Measurements from ENCODE around the gene TKTL2.

TKTL2 gene

GRCh38 chr4:163486321-163486720 is 12.8 kb upstream of the TKTL2 start:
- TF ChIP-seq SIN3A (IDR thresholded peaks at IDR 0.05; ENCODE audit: borderline replicate concordance, insufficient read depth, low read length) (no peak), TAF1 (IDR thresholded peaks at IDR 0.05; ENCODE audit: borderline replicate concordance, insufficient read depth, low read length) (no peak), REST (IDR thresholded peaks at IDR 0.05; ENCODE audit: insufficient read depth in 1 of 2, low read depth in 2 of 2, low read length in 2 of 2) (no peak), FOXP2 (optimal IDR thresholded peaks at IDR 0.05; ENCODE audit: borderline replicate concordance, extremely low read depth, extremely low read length, insufficient read depth) (no peak), POLR2AphosphoS5 (IDR thresholded peaks at IDR 0.05; ENCODE audit: low read depth, low read length) (no peak)

- TF ChIP-seq SIN3A (IDR thresholded peaks at IDR 0.05; ENCODE audit: borderline replicate concordance, insufficient read depth, low read length) (no peak), TAF1 (IDR thresholded peaks at IDR 0.05; ENCODE audit: borderline replicate concordance, insufficient read depth, low read length) (no peak), POLR2AphosphoS5 (IDR thresholded peaks at IDR 0.05; ENCODE audit: low read depth, low read length) (no peak), FOXP2 (optimal IDR thresholded peaks at IDR 0.05; ENCODE audit: borderline replicate concordance, extremely low read depth, extremely low read length, insufficient read depth) (no peak), REST (IDR thresholded peaks at IDR 0.05; ENCODE audit: insufficient read depth in 1 of 2, low read depth in 2 of 2, low read length in 2 of 2) (no peak)
Measured at GRCh38 chr4:163485589-163485988, 12.0 kb upstream of the TKTL2 start.

DNA sequence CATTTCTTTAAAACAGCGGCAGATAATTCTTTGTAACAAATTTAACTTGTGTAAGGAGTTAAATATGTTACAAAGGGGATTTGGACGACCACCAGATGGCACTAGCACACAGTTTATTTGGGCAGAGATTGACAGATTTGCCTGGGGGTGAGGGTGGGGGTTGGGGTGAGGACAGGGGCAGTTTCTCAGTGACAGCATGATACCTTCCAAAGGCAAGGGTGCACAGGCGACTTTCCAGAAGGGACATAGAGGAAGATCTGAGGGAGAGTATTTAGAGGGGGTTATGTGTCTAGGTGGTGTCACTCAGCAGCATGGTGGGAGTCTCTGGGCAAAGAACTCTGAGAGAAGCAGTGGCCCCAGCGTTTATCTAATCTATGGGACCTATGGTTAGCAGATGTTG is 11.4 kb upstream of the TKTL2 start:
- no peak for TF ChIP-seq REST (IDR thresholded peaks at IDR 0.05; ENCODE audit: insufficient read depth in 1 of 2, low read depth in 2 of 2, low read length in 2 of 2)
- TF ChIP-seq TAF1 (IDR thresholded peaks at IDR 0.05; ENCODE audit: borderline replicate concordance, insufficient read depth, low read length): no peak
- no peak for TF ChIP-seq FOXP2 (optimal IDR thresholded peaks at IDR 0.05; ENCODE audit: borderline replicate concordance, extremely low read depth, extremely low read length, insufficient read depth)
- no peak for TF ChIP-seq SIN3A (IDR thresholded peaks at IDR 0.05; ENCODE audit: borderline replicate concordance, insufficient read depth, low read length)
- no peak for TF ChIP-seq POLR2AphosphoS5 (IDR thresholded peaks at IDR 0.05; ENCODE audit: low read depth, low read length)

DNA sequence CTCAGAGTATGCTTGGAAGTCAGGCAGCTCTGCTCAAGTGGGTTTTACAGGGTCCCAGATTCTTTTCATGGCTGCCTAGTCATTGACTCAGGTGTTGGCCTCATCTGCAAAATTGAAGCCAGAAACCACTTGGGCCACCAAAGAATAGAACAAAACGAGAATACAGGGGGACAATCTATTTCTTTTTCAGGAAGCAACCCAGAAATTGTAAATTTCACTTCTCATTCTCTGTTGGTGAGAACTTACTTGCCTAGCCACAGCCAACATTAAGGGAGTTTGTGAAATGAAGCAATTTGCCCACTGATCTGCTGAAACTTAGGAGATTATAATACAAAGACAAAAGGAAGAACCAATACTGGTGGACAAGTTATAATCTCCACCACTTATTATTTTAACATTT is 8.6 kb upstream of the TKTL2 start:
- no peak for TF ChIP-seq TAF1 (IDR thresholded peaks at IDR 0.05; ENCODE audit: borderline replicate concordance, insufficient read depth, low read length)
- TF ChIP-seq SIN3A (IDR thresholded peaks at IDR 0.05; ENCODE audit: borderline replicate concordance, insufficient read depth, low read length): no peak
- no peak for TF ChIP-seq REST (IDR thresholded peaks at IDR 0.05; ENCODE audit: insufficient read depth in 1 of 2, low read depth in 2 of 2, low read length in 2 of 2)
- TF ChIP-seq POLR2AphosphoS5 (IDR thresholded peaks at IDR 0.05; ENCODE audit: low read depth, low read length): no peak
- TF ChIP-seq FOXP2 (optimal IDR thresholded peaks at IDR 0.05; ENCODE audit: borderline replicate concordance, extremely low read depth, extremely low read length, insufficient read depth): no peak

Data from PFSK-1 (cell line).